ENCODE results near the gene TTLL7.
"Not testable (repeated sequence)": the region's sequence is repeated elsewhere in the genome, so short reads cannot be mapped to it uniquely, and the experiment has no call there.

Gene TTLL7

GRCh38 chr1:83932281-83932680 is 66.7 kb downstream of the TTLL7 start:
- FAIRE-seq = no peak
- DNase-seq (ENCODE audit: low spot score) = no peak

GRCh38 chr1:83931658-83932253 is 67.2 kb downstream of the TTLL7 start:
- DNase-seq (ENCODE audit: low spot score) (peak; percentile 17), FAIRE-seq (peak; percentile 84)

GRCh38 chr1:83929184-83929583 is 69.7 kb downstream of the TTLL7 start:
- FAIRE-seq (no peak), DNase-seq (ENCODE audit: low spot score) (no peak)

- FAIRE-seq = no peak
These were observed 70.5 kb downstream of the TTLL7 start for GRCh38 chr1:83928396-83928795.

GRCh38 chr1:83927701-83928100 is 71.2 kb downstream of the TTLL7 start:
- FAIRE-seq (no peak), DNase-seq (ENCODE audit: low spot score) (no peak)

More at GRCh38 chr1:83928396-83928795, 70.5 kb downstream of the TTLL7 start:
- DNase-seq (ENCODE audit: low spot score) = no peak

- FAIRE-seq = no peak
- no peak for DNase-seq (ENCODE audit: low spot score)
These were observed 71.9 kb downstream of the TTLL7 start for GRCh38 chr1:83927061-83927460.

- DNase-seq (ENCODE audit: low spot score) (no peak), FAIRE-seq (no peak)
These were observed 75.4 kb downstream of the TTLL7 start for GRCh38 chr1:83923553-83923952.

GRCh38 chr1:83922431-83922830 is 76.5 kb downstream of the TTLL7 start:
- FAIRE-seq = no peak

GRCh38 chr1:83920320-83920719 is 78.6 kb downstream of the TTLL7 start:
- FAIRE-seq (no peak), DNase-seq (ENCODE audit: low spot score) (no peak)

More at GRCh38 chr1:83922431-83922830, 76.5 kb downstream of the TTLL7 start:
- DNase-seq (ENCODE audit: low spot score) = no peak

GRCh38 chr1:83919872-83920271 is 79.1 kb downstream of the TTLL7 start:
- no peak for FAIRE-seq
- no peak for DNase-seq (ENCODE audit: low spot score)

GRCh38 chr1:83918688-83919285 is 80.1 kb downstream of the TTLL7 start:
- no peak for FAIRE-seq

GRCh38 chr1:83917959-83918358 is 81.0 kb downstream of the TTLL7 start:
- DNase-seq (ENCODE audit: low spot score) = no peak
- FAIRE-seq = no peak

More at GRCh38 chr1:83918688-83919285, 80.1 kb downstream of the TTLL7 start:
- DNase-seq (ENCODE audit: low spot score) = no peak

- not testable (repeated sequence) for DNase-seq (ENCODE audit: low spot score); FAIRE-seq
These were observed 82.8 kb downstream of the TTLL7 start for GRCh38 chr1:83916094-83916493.

- no peak for DNase-seq (ENCODE audit: low spot score)
- FAIRE-seq = no peak
These were observed 86.1 kb downstream of the TTLL7 start for GRCh38 chr1:83912876-83913275.

- DNase-seq (ENCODE audit: low spot score) = no peak
- FAIRE-seq = no peak
These were observed 88.5 kb downstream of the TTLL7 start for GRCh38 chr1:83910461-83910860.

- FAIRE-seq = no peak
- no peak for DNase-seq (ENCODE audit: low spot score)
These were observed 89.2 kb downstream of the TTLL7 start for GRCh38 chr1:83909687-83910086.

- DNase-seq (ENCODE audit: low spot score) = no peak
- FAIRE-seq = peak; percentile 81
These were observed 93.5 kb downstream of the TTLL7 start for GRCh38 chr1:83905315-83905907.

- DNase-seq (ENCODE audit: low spot score) (peak; percentile 86), FAIRE-seq (peak; percentile 93)
These were observed 97.3 kb downstream of the TTLL7 start for GRCh38 chr1:83901547-83902155.

- peak; percentile 64 for DNase-seq (ENCODE audit: low spot score)
- FAIRE-seq = no peak
These were observed 98.4 kb downstream of the TTLL7 start for GRCh38 chr1:83900524-83900923.

- DNase-seq (ENCODE audit: low spot score) (no peak), FAIRE-seq (no peak)
These were observed 101.4 kb downstream of the TTLL7 start for GRCh38 chr1:83897516-83897915.

GRCh38 chr1:83896299-83896698 is 102.6 kb downstream of the TTLL7 start:
- DNase-seq (ENCODE audit: low spot score) (no peak), FAIRE-seq (no peak)

GRCh38 chr1:83889707-83890106 is 109.2 kb downstream of the TTLL7 start:
- DNase-seq (ENCODE audit: low spot score) = no peak
- no peak for FAIRE-seq

Measured in RCC 7860 (cell line).